Mammary epithelial cell (primary cell): ENCODE results near the gene TNFRSF6B.

Experiments used
- EZH2 ChIP-seq: IDR thresholded peaks from 2 replicates; pipeline ENCODE4 v1.6.1; 2012; ENCODE audit warnings: low read length, inconsistent platforms, borderline replicate concordance
- TF ChIP-seq, protein P1 (sequence below), 2 donors: IDR thresholded peaks in 1 of 2; conservative IDR thresholded peaks in 1 of 2; 2 replicates each; pipeline ENCODE4 v1.5.1; 2011 to 2012; ENCODE audit warnings: inconsistent platforms in 2 of 2, low read length in 2 of 2, mild to moderate bottlenecking in 2 of 2, control low read depth in 1 of 2, low read depth in 1 of 2; ENCODE audit not compliant: insufficient read depth in 1 of 2; ENCODE audit errors: extremely low read depth in 1 of 2

DNA sequence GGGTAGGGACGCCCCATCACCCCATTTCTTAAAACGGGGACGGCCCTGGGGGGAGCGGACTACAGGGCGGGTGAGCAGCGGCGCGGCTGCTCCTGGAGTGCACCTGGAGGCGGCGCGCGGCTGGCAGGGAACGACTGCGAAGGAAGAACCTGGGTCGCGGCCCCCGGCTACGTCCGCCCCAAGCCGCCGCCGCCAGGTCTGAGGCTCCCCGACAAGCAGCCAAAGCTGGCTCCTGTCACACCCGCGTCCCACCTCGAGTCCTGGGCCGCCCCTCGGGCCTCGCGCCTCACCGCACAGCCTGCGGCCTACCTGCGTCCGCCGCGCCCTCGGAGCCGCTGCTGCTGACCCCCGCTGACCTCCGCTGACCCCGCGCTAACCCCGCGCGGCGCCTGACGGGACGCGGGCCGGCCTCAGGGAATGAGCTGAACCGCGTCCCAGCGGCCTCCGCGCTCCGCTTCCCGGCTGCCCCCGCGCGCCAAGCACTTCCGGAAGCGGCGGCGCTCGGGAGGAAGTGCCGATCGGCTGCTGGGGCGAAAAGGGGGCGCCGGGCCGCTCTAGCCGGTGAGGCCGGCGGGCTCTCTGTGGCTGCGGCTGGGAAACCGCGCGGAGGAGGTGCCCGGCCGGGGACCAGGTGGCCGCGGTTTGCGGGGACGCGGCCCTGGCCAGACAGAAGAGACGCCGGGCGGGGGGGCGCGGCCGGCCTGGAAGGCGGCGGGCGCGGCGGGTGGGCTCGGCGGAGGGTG lies 11.3 kb downstream of the TNFRSF6B start, which contains the start of the genes ARFRP1 and ZGPAT:
- TF ChIP-seq, protein P1, sequence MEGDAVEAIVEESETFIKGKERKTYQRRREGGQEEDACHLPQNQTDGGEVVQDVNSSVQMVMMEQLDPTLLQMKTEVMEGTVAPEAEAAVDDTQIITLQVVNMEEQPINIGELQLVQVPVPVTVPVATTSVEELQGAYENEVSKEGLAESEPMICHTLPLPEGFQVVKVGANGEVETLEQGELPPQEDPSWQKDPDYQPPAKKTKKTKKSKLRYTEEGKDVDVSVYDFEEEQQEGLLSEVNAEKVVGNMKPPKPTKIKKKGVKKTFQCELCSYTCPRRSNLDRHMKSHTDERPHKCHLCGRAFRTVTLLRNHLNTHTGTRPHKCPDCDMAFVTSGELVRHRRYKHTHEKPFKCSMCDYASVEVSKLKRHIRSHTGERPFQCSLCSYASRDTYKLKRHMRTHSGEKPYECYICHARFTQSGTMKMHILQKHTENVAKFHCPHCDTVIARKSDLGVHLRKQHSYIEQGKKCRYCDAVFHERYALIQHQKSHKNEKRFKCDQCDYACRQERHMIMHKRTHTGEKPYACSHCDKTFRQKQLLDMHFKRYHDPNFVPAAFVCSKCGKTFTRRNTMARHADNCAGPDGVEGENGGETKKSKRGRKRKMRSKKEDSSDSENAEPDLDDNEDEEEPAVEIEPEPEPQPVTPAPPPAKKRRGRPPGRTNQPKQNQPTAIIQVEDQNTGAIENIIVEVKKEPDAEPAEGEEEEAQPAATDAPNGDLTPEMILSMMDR (conservative IDR thresholded peaks at IDR 0.05 in 1 of 2, IDR thresholded peaks at IDR 0.05 in 1 of 2; ENCODE audit: extremely low read depth in 1 of 2, insufficient read depth in 1 of 2, low read depth in 1 of 2, low read length in 2 of 2): no peak
- TF ChIP-seq EZH2: no peak
